ENCODE results near the gene DBX2.
"Not testable (repeated sequence)": the region's sequence is repeated elsewhere in the genome, so short reads cannot be mapped to it uniquely, and the experiment has no call there.

The DBX2 gene

GRCh38 chr12:45050751-45051571, at the start of gene DBX2:
Gene DBX2, minus strand, starts transcription at chr12:45051099. Its CDS starts 172 bp downstream, at chr12:45050927.
- no peak for DNase-seq

- DNase-seq: no peak
These were observed 47.9 kb upstream of the DBX2 start for GRCh38 chr12:45098766-45099165.

- not testable (repeated sequence) for DNase-seq
These were observed 44.5 kb upstream of the DBX2 start for GRCh38 chr12:45095417-45095816.

GRCh38 chr12:45093051-45093450, 42.2 kb upstream of the DBX2 start:
- no peak for DNase-seq

GRCh38 chr12:45089411-45090075, 38.6 kb upstream of the DBX2 start:
- no peak for DNase-seq

GRCh38 chr12:45088608-45089007, 37.7 kb upstream of the DBX2 start:
- no peak for DNase-seq

- not testable (repeated sequence) for DNase-seq
These were observed 33.3 kb upstream of the DBX2 start for GRCh38 chr12:45084248-45084647.

GRCh38 chr12:45077251-45077650, 26.4 kb upstream of the DBX2 start:
- DNase-seq: no peak

GRCh38 chr12:45076417-45077026, 25.6 kb upstream of the DBX2 start:
- DNase-seq: no peak

- no peak for DNase-seq
These were observed 24.8 kb upstream of the DBX2 start for GRCh38 chr12:45075587-45076282.

GRCh38 chr12:45065125-45065626, 14.3 kb upstream of the DBX2 start:
- no peak for DNase-seq

- DNase-seq: no peak
These were observed 10.1 kb upstream of the DBX2 start for GRCh38 chr12:45060976-45061375.

- DNase-seq: peak; percentile 49
These were observed 750 bp upstream of the DBX2 start for GRCh38 chr12:45051572-45052125.

- no peak for DNase-seq
These were observed 768 bp downstream of the DBX2 start for GRCh38 chr12:45049912-45050750.

- DNase-seq: no peak
These were observed 8.3 kb downstream of the DBX2 start for GRCh38 chr12:45042599-45042998.

- no peak for DNase-seq
These were observed 9.9 kb downstream of the DBX2 start for GRCh38 chr12:45040977-45041376.

GRCh38 chr12:45039757-45040156, 11.1 kb downstream of the DBX2 start:
- DNase-seq: no peak

- DNase-seq: no peak
These were observed 16.0 kb downstream of the DBX2 start for GRCh38 chr12:45034861-45035265.

- no peak for DNase-seq
These were observed 33.0 kb downstream of the DBX2 start for GRCh38 chr12:45017916-45018315.

- no peak for DNase-seq
These were observed 36.5 kb downstream of the DBX2 start for GRCh38 chr12:45014396-45014795.

- no peak for DNase-seq
These were observed 38.1 kb downstream of the DBX2 start for GRCh38 chr12:45012749-45013148.

- DNase-seq: no peak
These were observed 40.8 kb downstream of the DBX2 start for GRCh38 chr12:45010059-45010458.

Measured in NCI-H2171 treated with DMSO at 0.1 percent for 48 hours (cell line).